PC-9 (cell line): ENCODE data around the gene NKAIN2. TPM values are rescaled to one million over a fixed set of nuclear protein-coding genes. Genes with fewer than 3 reads are reported as not detected.

Experiments
- BruUV-seq: library from RNA; stranded (reverse); fragments of 400-500 nt; replicated peaks from 2 replicates; lab custom pipeline; 2021; lab: Mats Ljungman, UMichigan
- CTCF ChIA-PET: fragments of 300-600 bp; sonication (Branson Sonifier 250); formaldehyde crosslinking; loops from one replicate; lab custom pipeline; 2022; ENCODE audit warnings: antibody characterized with exemption; lab: Charles Lee
- POLR2A ChIA-PET: fragments of 300-600 bp; sonication (Branson Sonifier 250); formaldehyde crosslinking; loops from one replicate; lab custom pipeline; 2022; ENCODE audit warnings: antibody characterized with exemption; ENCODE audit not compliant: unreplicated experiment; lab: Charles Lee
- DNase-seq, 2 experiments: peaks; one replicate each; pipeline versions ENCODE4 v3.0.0 to v3.0.0-alpha.2; 2015 to 2022; ENCODE audit warnings: mixed read lengths in 1 of 2
- H2AFZ ChIP-seq: fragments of 200-600 bp; sonication (generic); 2 replicates; pipeline ENCODE4 v1.8.1; 2017; ENCODE audit warnings: antibody characterized with exemption
- H3F3A ChIP-seq: fragments of 200-600 bp; sonication (generic); 2 replicates; pipeline ENCODE4 v1.8.1; 2017; ENCODE audit warnings: antibody characterized with exemption, mild to moderate bottlenecking, low read depth; ENCODE audit not compliant: insufficient read depth
- H3K27ac ChIP-seq: fragments of 200-600 bp; sonication (generic); 2 replicates; pipeline ENCODE4 v1.6.1; 2016; ENCODE audit warnings: mixed run types
- H3K27me3 ChIP-seq: fragments of 200-600 bp; sonication (generic); 2 replicates; pipeline ENCODE4 v1.6.1; 2016; ENCODE audit warnings: low read depth, mixed run types; ENCODE audit not compliant: insufficient read depth
- H3K36me3 ChIP-seq: fragments of 200-600 bp; sonication (generic); 2 replicates; pipeline ENCODE4 v1.6.1; 2016; ENCODE audit warnings: low read depth, mixed run types
- H3K4me1 ChIP-seq: fragments of 200-600 bp; sonication (generic); replicated peaks from 2 replicates; pipeline ENCODE4 v1.6.1; 2016; ENCODE audit warnings: mixed run types; ENCODE audit not compliant: insufficient read depth
- H3K4me2 ChIP-seq: fragments of 200-600 bp; sonication (generic); 2 replicates; pipeline ENCODE4 v1.6.1; 2017; ENCODE audit warnings: mixed run types
- H3K4me3 ChIP-seq: fragments of 200-600 bp; sonication (generic); 2 replicates; pipeline ENCODE4 v1.6.1; 2016; ENCODE audit warnings: mixed run types
- H3K79me2 ChIP-seq: fragments of 200-600 bp; sonication (generic); 2 replicates; pipeline ENCODE4 v1.6.1; 2017; ENCODE audit warnings: low read depth, mixed run types
- H3K9me2 ChIP-seq: fragments of 200-600 bp; sonication (generic); 2 replicates; pipeline ENCODE4 v1.8.1; 2017; ENCODE audit warnings: mild to moderate bottlenecking; ENCODE audit not compliant: insufficient read depth
- H3K9me3 ChIP-seq: fragments of 200-600 bp; sonication (generic); 2 replicates; pipeline ENCODE4 v1.8.1; 2016; ENCODE audit warnings: low read depth; ENCODE audit not compliant: insufficient read depth
- H4K20me1 ChIP-seq: fragments of 200-600 bp; sonication (generic); 2 replicates; pipeline ENCODE4 v1.8.1; 2017; ENCODE audit not compliant: insufficient read depth
- EZH2 ChIP-seq: fragments of 200-600 bp; sonication (generic); IDR thresholded peaks from 2 replicates; pipeline ENCODE4 v1.8.0; 2017; ENCODE audit warnings: antibody characterized with exemption, low read depth
- intact Hi-C: fragments of 100-400 bp; cut with micrococcal nuclease; formaldehyde crosslinking; loops from one replicate; pipeline ENCODE4 v1.10.0; 2022; ENCODE audit not compliant: unreplicated experiment
- total RNA-seq: library from RNA; stranded (reverse); gene quantifications from 2 replicates; pipeline ENCODE4 v1.2.3, GENCODE V29; 2021
- TF ChIP-seq, protein P1 (sequence below): fragments of 200-600 bp; sonication (generic); conservative IDR thresholded peaks from 2 replicates; pipeline ENCODE4 v1.6.1; 2017; ENCODE audit warnings: mixed run types, antibody characterized with exemption, mild to moderate bottlenecking, moderate library complexity

Gene NKAIN2
- total RNA-seq, 1 experiment from 2014 or later = not detected

DNA sequence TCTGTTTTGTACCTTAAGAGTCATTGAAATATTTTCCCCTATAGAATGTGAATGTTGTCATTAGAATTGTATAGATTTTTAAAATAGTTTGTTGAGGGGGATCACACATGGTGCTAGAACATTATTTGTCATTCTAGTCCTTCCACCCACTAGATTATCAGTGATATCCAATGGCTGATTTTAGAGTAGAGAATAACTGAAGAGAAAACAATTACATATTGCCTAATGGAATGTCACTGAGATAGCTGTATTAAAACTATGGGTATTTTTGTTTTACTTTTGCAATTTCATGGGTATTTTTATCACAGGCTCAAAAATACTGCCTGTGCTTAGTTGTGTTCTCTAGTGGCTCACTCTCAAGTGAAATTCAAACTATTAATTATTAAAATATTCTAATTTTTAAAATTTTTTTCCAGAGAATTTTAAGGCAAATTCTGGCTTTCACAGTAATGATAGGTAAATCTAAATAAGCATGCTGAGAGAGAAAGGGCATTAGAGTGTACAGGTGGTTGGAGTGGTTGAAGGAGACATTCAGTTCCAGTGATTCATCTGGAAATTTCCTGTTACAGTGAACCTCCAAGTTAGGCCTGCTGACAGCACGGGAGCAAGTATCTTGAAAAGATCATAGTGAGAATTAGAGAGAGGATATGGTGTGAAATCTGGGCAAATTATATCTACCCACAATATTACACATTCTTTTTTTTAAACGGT lies 399.6 kb downstream of the NKAIN2 start:
- no TSS peak for BruUV-seq

DNA sequence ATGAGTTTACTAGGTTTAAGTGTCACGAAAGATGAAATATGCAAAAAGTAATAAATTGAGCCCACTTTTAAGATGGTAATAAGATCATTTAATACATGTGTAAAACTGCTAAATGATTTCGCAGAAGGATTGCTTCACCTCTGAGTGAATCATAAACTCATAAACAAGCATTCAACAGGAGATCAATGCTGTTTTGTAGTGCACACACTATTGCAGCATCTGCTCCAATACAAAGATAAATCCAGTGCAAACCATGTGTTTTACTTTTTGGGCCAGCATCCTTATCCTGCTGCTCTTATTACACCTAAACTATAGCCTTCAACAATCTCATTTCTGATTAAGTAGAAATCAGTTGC lies 400.1 kb downstream of the NKAIN2 start:
- no peaks in the 10 kb centered on the region for H3K36me3 ChIP-seq
- H3K79me2 ChIP-seq = no peaks in the 10 kb centered on the region
- CTCF ChIA-PET = no interaction called here
- H3K27ac ChIP-seq = no peak overlapping the region
- H3K4me1 ChIP-seq = no peaks in the 10 kb centered on the region
- no peak overlapping the region for H3K4me2 ChIP-seq
- H4K20me1 ChIP-seq = no peaks in the 10 kb centered on the region
- no peaks in the 10 kb centered on the region for H3F3A ChIP-seq
- TF ChIP-seq, protein P1, sequence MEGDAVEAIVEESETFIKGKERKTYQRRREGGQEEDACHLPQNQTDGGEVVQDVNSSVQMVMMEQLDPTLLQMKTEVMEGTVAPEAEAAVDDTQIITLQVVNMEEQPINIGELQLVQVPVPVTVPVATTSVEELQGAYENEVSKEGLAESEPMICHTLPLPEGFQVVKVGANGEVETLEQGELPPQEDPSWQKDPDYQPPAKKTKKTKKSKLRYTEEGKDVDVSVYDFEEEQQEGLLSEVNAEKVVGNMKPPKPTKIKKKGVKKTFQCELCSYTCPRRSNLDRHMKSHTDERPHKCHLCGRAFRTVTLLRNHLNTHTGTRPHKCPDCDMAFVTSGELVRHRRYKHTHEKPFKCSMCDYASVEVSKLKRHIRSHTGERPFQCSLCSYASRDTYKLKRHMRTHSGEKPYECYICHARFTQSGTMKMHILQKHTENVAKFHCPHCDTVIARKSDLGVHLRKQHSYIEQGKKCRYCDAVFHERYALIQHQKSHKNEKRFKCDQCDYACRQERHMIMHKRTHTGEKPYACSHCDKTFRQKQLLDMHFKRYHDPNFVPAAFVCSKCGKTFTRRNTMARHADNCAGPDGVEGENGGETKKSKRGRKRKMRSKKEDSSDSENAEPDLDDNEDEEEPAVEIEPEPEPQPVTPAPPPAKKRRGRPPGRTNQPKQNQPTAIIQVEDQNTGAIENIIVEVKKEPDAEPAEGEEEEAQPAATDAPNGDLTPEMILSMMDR = no peak
- TF ChIP-seq EZH2 = no peak
- no TSS peak for BruUV-seq
- H2AFZ ChIP-seq = no peak overlapping the region
- no peaks in the 10 kb centered on the region for H3K9me3 ChIP-seq
- no peaks in the 10 kb centered on the region for H3K27me3 ChIP-seq
- POLR2A ChIA-PET = interaction anchor here (0.6 kb wide), 1 partner anchor 18 kb away, joined by 9 read pairs; no protein-coding TSS in a partner anchor
- intact Hi-C loops = no loop called here
- no peak for DNase-seq
- no peak overlapping the region for H3K4me3 ChIP-seq
- no peaks in the 10 kb centered on the region for H3K9me2 ChIP-seq

More for the DNA sequence above, 399.6 kb downstream of the NKAIN2 start:
- Histone ChIP-seq H3K79me2 (no peaks in the 10 kb centered on the region), H3K4me1 (no peaks in the 10 kb centered on the region), H3K36me3 (no peaks in the 10 kb centered on the region), H3K27me3 (no peaks in the 10 kb centered on the region), H4K20me1 (no peaks in the 10 kb centered on the region), H3K9me2 (no peaks in the 10 kb centered on the region), H3F3A (no peaks in the 10 kb centered on the region), H3K4me3 (no peak overlapping the region), H3K4me2 (no peak overlapping the region), H3K27ac (no peak overlapping the region), H2AFZ (no peak overlapping the region), H3K9me3 (no peaks in the 10 kb centered on the region)
- intact Hi-C loops = no loop called here
- peak in 1 of 2 experiments; percentile 42 for DNase-seq
- POLR2A ChIA-PET = no interaction called here
- CTCF ChIA-PET = no interaction called here
- no peak for TF ChIP-seq EZH2
- TF ChIP-seq, protein P1 = no peak

DNA sequence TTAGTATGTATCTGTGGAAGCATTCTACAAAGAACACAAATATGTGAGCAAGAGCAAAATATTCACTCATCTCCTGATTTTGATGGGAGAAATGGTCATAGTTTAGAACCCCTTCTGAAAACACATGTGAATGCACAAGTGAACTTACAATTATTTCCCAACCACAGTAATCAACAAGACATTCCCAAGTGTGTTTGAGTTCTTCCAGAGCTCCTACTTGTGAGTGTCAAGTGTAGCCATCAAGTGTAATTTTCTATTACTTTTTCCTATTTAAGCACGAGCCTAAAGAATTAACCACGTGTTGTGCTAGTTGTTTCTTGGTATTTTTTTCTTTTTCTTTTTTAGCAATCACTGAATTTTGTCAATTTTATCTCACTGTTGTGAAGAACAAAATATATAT lies 402.3 kb downstream of the NKAIN2 start:
- Histone ChIP-seq H3K4me1 (no peaks in the 10 kb centered on the region), H3K36me3 (no peaks in the 10 kb centered on the region), H3K9me2 (no peaks in the 10 kb centered on the region), H3F3A (no peaks in the 10 kb centered on the region), H2AFZ (no peak overlapping the region; the same call in 1 of the 2 replicates), H4K20me1 (no peaks in the 10 kb centered on the region), H3K4me3 (no peak overlapping the region), H3K4me2 (no peak overlapping the region), H3K27me3 (no peaks in the 10 kb centered on the region), H3K79me2 (no peaks in the 10 kb centered on the region), H3K27ac (no peak overlapping the region), H3K9me3 (no peaks in the 10 kb centered on the region)
- ChIA-PET CTCF (no interaction called here), POLR2A (no interaction called here)
- DNase-seq = no peak
- intact Hi-C loops = no loop called here
- no TSS peak for BruUV-seq
- TF ChIP-seq EZH2 = no peak
- TF ChIP-seq, protein P1 = no peak
